ENCODE results near the gene NR3C2.

DNA sequence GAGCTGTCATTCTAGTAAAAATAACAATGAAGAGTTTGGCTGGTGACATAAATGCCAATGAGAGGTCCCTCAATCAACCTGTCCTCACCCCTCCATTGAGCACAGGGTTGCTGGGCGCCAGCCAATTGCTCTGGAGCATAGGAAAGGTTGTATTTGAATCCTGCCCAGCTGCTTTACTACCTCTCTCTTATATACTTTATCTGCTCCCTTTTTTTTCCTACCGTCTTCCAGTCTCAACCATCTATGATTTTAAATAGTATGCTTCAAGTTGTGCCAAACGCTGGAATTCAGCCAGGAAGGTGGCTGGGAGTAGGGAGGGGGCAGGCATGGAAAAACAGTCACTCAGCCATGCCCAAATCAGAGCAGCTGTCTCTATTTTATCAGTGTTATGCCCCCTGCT, 153.8 kb downstream of the NR3C2 start:
- TF ChIP-seq, protein P1, sequence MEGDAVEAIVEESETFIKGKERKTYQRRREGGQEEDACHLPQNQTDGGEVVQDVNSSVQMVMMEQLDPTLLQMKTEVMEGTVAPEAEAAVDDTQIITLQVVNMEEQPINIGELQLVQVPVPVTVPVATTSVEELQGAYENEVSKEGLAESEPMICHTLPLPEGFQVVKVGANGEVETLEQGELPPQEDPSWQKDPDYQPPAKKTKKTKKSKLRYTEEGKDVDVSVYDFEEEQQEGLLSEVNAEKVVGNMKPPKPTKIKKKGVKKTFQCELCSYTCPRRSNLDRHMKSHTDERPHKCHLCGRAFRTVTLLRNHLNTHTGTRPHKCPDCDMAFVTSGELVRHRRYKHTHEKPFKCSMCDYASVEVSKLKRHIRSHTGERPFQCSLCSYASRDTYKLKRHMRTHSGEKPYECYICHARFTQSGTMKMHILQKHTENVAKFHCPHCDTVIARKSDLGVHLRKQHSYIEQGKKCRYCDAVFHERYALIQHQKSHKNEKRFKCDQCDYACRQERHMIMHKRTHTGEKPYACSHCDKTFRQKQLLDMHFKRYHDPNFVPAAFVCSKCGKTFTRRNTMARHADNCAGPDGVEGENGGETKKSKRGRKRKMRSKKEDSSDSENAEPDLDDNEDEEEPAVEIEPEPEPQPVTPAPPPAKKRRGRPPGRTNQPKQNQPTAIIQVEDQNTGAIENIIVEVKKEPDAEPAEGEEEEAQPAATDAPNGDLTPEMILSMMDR (IDR thresholded peaks at IDR 0.05; ENCODE audit: insufficient read depth, low read depth, low read length) = no peak
- TF ChIP-seq EZH2 (IDR thresholded peaks at IDR 0.05; ENCODE audit: insufficient read depth, low read length) = no peak
